ENCODE data around the gene LAMC3.

Gene LAMC3

GRCh38 chr9:130963337-130963908 is 45.6 kb upstream of the LAMC3 start:
- WGBS (ENCODE audit: insufficient coverage) = 95% methylated on average over 12 of the region's 15 CpGs
- no peaks in the 10 kb centered on the region for H3K36me3 ChIP-seq (ENCODE audit: control insufficient read depth in 4 of 4, insufficient read depth in 4 of 4, low read length in 3 of 4)
- no peak for DNase-seq
- POLR2A ChIA-PET = no interaction called here
- H3K4me3 ChIP-seq (ENCODE audit: control insufficient read depth in 1 of 7, extremely low read depth in 1 of 7, insufficient read depth in 4 of 7, low read depth in 2 of 7, low read length in 6 of 7) = no peak overlapping the region
- CTCF ChIA-PET = interaction anchor here (2.3 kb wide), 1 partner anchor 11 kb away, joined by 6 read pairs; no protein-coding TSS in a partner anchor
- peaks cover 0 to 4% (median 2%) of the 10 kb centered on the region in 5 experiments for H3K9me3 ChIP-seq (ENCODE audit: control extremely low read depth in 1 of 5, control insufficient read depth in 4 of 5, insufficient read depth in 2 of 5, low read depth in 1 of 5, low read length in 4 of 5)
- no peaks in the 10 kb centered on the region for H3K4me1 ChIP-seq (ENCODE audit: control extremely low read depth in 1 of 4, control insufficient read depth in 4 of 4, insufficient read depth in 4 of 4, low read length in 3 of 4)
- H3K27ac ChIP-seq (ENCODE audit: insufficient read depth in 1 of 2, low read depth in 1 of 2, low read length in 2 of 2, poor library complexity in 1 of 2, severe bottlenecking in 2 of 2) = no peak overlapping the region
- no peaks in the 10 kb centered on the region for H3K27me3 ChIP-seq (replicated peaks in 2 of 5; ENCODE audit: control insufficient read depth in 4 of 5, insufficient read depth in 5 of 5, low read length in 4 of 5)

- H3K27me3 ChIP-seq (replicated peaks in 2 of 5; ENCODE audit: control insufficient read depth in 4 of 5, insufficient read depth in 5 of 5, low read length in 4 of 5) = no peaks in the 10 kb centered on the region
- no peak for DNase-seq
- no peak overlapping the region for H3K4me3 ChIP-seq (ENCODE audit: control insufficient read depth in 1 of 7, extremely low read depth in 1 of 7, insufficient read depth in 4 of 7, low read depth in 2 of 7, low read length in 6 of 7)
- 100% methylated on average over 4 of the region's 8 CpGs for WGBS (ENCODE audit: insufficient coverage)
- no peak overlapping the region for H3K27ac ChIP-seq (ENCODE audit: insufficient read depth in 1 of 2, low read depth in 1 of 2, low read length in 2 of 2, poor library complexity in 1 of 2, severe bottlenecking in 2 of 2)
- H3K36me3 ChIP-seq (ENCODE audit: control insufficient read depth in 4 of 4, insufficient read depth in 4 of 4, low read length in 3 of 4) = no peaks in the 10 kb centered on the region
- peaks cover 0 to 4% (median under 1%) of the 10 kb centered on the region in 5 experiments for H3K9me3 ChIP-seq (ENCODE audit: control extremely low read depth in 1 of 5, control insufficient read depth in 4 of 5, insufficient read depth in 2 of 5, low read depth in 1 of 5, low read length in 4 of 5)
- ChIA-PET CTCF (no interaction called here), POLR2A (interaction anchor here (1.2 kb wide), 1 partner anchor 12 kb away, joined by 3 read pairs; no protein-coding TSS in a partner anchor)
- H3K4me1 ChIP-seq (ENCODE audit: control extremely low read depth in 1 of 4, control insufficient read depth in 4 of 4, insufficient read depth in 4 of 4, low read length in 3 of 4) = no peaks in the 10 kb centered on the region
These were observed 45.1 kb upstream of the LAMC3 start for GRCh38 chr9:130963916-130964315.

DNA sequence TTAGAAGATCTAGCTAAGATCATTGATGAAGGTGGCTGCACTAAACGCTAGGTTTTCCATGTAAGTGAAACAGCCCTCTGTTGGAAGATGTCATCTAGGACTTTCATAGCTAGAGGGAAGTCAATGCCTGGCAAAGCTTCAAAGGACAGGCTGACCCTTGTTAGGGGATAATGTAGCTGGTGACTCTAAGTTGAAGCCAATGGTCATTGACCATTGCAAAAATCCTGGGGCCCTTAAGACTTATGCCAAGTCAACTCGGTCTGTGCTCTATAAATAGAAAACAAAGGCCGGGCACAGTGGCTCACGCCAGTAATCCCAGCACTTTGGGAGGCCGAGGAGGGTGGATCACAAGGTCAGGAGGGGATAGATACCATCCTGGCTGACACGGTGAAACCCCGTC is 43.3 kb upstream of the LAMC3 start:
- ChIA-PET POLR2A (no interaction called here), CTCF (no interaction called here)
- no peaks in the 10 kb centered on the region for H3K27me3 ChIP-seq (replicated peaks in 2 of 5; ENCODE audit: control insufficient read depth in 4 of 5, insufficient read depth in 5 of 5, low read length in 4 of 5)
- no peaks in the 10 kb centered on the region for H3K36me3 ChIP-seq (ENCODE audit: control insufficient read depth in 4 of 4, insufficient read depth in 4 of 4, low read length in 3 of 4)
- H3K4me1 ChIP-seq (ENCODE audit: control extremely low read depth in 1 of 4, control insufficient read depth in 4 of 4, insufficient read depth in 4 of 4, low read length in 3 of 4) = no peaks in the 10 kb centered on the region
- H3K9me3 ChIP-seq (ENCODE audit: control extremely low read depth in 1 of 5, control insufficient read depth in 4 of 5, insufficient read depth in 2 of 5, low read depth in 1 of 5, low read length in 4 of 5) = peaks cover 0 to 4% (median 0%) of the 10 kb centered on the region in 5 experiments
- no peak overlapping the region for H3K27ac ChIP-seq (ENCODE audit: insufficient read depth in 1 of 2, low read depth in 1 of 2, low read length in 2 of 2, poor library complexity in 1 of 2, severe bottlenecking in 2 of 2)
- no peak for DNase-seq
- H3K4me3 ChIP-seq (ENCODE audit: control insufficient read depth in 1 of 7, extremely low read depth in 1 of 7, insufficient read depth in 4 of 7, low read depth in 2 of 7, low read length in 6 of 7) = no peak overlapping the region
- WGBS (ENCODE audit: insufficient coverage) = 93% methylated on average over 6 of the region's 7 CpGs

- H3K27ac ChIP-seq (ENCODE audit: insufficient read depth in 1 of 2, low read depth in 1 of 2, low read length in 2 of 2, poor library complexity in 1 of 2, severe bottlenecking in 2 of 2) = no peak overlapping the region
- ChIA-PET CTCF (no interaction called here), POLR2A (no interaction called here)
- DNase-seq = no peak
- 88% methylated on average over 6 of the region's 12 CpGs for WGBS (ENCODE audit: insufficient coverage)
- H3K27me3 ChIP-seq (replicated peaks in 2 of 5; ENCODE audit: control insufficient read depth in 4 of 5, insufficient read depth in 5 of 5, low read length in 4 of 5) = peaks cover 0 to 13% (median 0%) of the 10 kb centered on the region in 5 experiments
- H3K4me3 ChIP-seq (ENCODE audit: control insufficient read depth in 1 of 7, extremely low read depth in 1 of 7, insufficient read depth in 4 of 7, low read depth in 2 of 7, low read length in 6 of 7) = no peak overlapping the region
- no peaks in the 10 kb centered on the region for H3K4me1 ChIP-seq (ENCODE audit: control extremely low read depth in 1 of 4, control insufficient read depth in 4 of 4, insufficient read depth in 4 of 4, low read length in 3 of 4)
- no peaks in the 10 kb centered on the region for H3K36me3 ChIP-seq (ENCODE audit: control insufficient read depth in 4 of 4, insufficient read depth in 4 of 4, low read length in 3 of 4)
- H3K9me3 ChIP-seq (ENCODE audit: control extremely low read depth in 1 of 5, control insufficient read depth in 4 of 5, insufficient read depth in 2 of 5, low read depth in 1 of 5, low read length in 4 of 5) = no peaks in the 10 kb centered on the region
These were observed 38.9 kb upstream of the LAMC3 start for GRCh38 chr9:130970052-130970451.

DNA sequence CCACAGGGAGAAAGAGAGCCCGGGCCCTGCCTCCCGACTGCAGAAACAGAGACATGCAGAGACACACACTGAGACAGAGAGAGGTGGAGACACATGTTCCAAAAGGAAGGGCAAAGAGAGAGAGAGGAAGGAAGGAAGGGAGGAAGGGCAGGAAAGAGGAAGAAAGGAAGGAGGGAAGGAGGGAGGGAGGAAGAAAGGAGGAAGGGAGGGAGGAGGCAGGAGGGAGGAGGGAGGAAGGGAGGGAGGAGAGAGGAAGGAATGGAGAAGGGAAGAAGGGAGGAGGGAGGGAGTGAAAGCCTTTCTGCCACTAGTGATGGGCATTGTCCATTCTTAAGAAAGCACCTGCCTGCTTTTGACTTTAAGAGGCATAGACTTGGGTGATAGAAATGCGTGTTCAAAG is 38.1 kb upstream of the LAMC3 start:
- POLR2A ChIA-PET = no interaction called here
- CTCF ChIA-PET = no interaction called here
- DNase-seq = no peak
- no peak overlapping the region for H3K27ac ChIP-seq (ENCODE audit: insufficient read depth in 1 of 2, low read depth in 1 of 2, low read length in 2 of 2, poor library complexity in 1 of 2, severe bottlenecking in 2 of 2)
- WGBS (ENCODE audit: insufficient coverage) = 93% methylated on average over 3 of the region's 3 CpGs
- H3K27me3 ChIP-seq (replicated peaks in 2 of 5; ENCODE audit: control insufficient read depth in 4 of 5, insufficient read depth in 5 of 5, low read length in 4 of 5) = peaks cover 0 to 13% (median 0%) of the 10 kb centered on the region in 5 experiments
- no peaks in the 10 kb centered on the region for H3K9me3 ChIP-seq (ENCODE audit: control extremely low read depth in 1 of 5, control insufficient read depth in 4 of 5, insufficient read depth in 2 of 5, low read depth in 1 of 5, low read length in 4 of 5)
- H3K4me1 ChIP-seq (ENCODE audit: control extremely low read depth in 1 of 4, control insufficient read depth in 4 of 4, insufficient read depth in 4 of 4, low read length in 3 of 4) = no peaks in the 10 kb centered on the region
- no peaks in the 10 kb centered on the region for H3K36me3 ChIP-seq (ENCODE audit: control insufficient read depth in 4 of 4, insufficient read depth in 4 of 4, low read length in 3 of 4)
- H3K4me3 ChIP-seq (ENCODE audit: control insufficient read depth in 1 of 7, extremely low read depth in 1 of 7, insufficient read depth in 4 of 7, low read depth in 2 of 7, low read length in 6 of 7) = no peak overlapping the region

- DNase-seq = no peak
- H3K4me3 ChIP-seq (ENCODE audit: control insufficient read depth in 1 of 7, extremely low read depth in 1 of 7, insufficient read depth in 4 of 7, low read depth in 2 of 7, low read length in 6 of 7) = no peak overlapping the region
- no peak overlapping the region for H3K27ac ChIP-seq (ENCODE audit: insufficient read depth in 1 of 2, low read depth in 1 of 2, low read length in 2 of 2, poor library complexity in 1 of 2, severe bottlenecking in 2 of 2)
- H3K36me3 ChIP-seq (ENCODE audit: control insufficient read depth in 4 of 4, insufficient read depth in 4 of 4, low read length in 3 of 4) = no peaks in the 10 kb centered on the region
- CTCF ChIA-PET = no interaction called here
- H3K4me1 ChIP-seq (ENCODE audit: control extremely low read depth in 1 of 4, control insufficient read depth in 4 of 4, insufficient read depth in 4 of 4, low read length in 3 of 4) = no peaks in the 10 kb centered on the region
- 93% methylated on average over 8 of the region's 12 CpGs for WGBS (ENCODE audit: insufficient coverage)
- POLR2A ChIA-PET = no interaction called here
- H3K9me3 ChIP-seq (ENCODE audit: control extremely low read depth in 1 of 5, control insufficient read depth in 4 of 5, insufficient read depth in 2 of 5, low read depth in 1 of 5, low read length in 4 of 5) = no peaks in the 10 kb centered on the region
- peaks cover 0 to 13% (median 0%) of the 10 kb centered on the region in 5 experiments for H3K27me3 ChIP-seq (replicated peaks in 2 of 5; ENCODE audit: control insufficient read depth in 4 of 5, insufficient read depth in 5 of 5, low read length in 4 of 5)
These were observed 37.6 kb upstream of the LAMC3 start for GRCh38 chr9:130971294-130971849.

DNA sequence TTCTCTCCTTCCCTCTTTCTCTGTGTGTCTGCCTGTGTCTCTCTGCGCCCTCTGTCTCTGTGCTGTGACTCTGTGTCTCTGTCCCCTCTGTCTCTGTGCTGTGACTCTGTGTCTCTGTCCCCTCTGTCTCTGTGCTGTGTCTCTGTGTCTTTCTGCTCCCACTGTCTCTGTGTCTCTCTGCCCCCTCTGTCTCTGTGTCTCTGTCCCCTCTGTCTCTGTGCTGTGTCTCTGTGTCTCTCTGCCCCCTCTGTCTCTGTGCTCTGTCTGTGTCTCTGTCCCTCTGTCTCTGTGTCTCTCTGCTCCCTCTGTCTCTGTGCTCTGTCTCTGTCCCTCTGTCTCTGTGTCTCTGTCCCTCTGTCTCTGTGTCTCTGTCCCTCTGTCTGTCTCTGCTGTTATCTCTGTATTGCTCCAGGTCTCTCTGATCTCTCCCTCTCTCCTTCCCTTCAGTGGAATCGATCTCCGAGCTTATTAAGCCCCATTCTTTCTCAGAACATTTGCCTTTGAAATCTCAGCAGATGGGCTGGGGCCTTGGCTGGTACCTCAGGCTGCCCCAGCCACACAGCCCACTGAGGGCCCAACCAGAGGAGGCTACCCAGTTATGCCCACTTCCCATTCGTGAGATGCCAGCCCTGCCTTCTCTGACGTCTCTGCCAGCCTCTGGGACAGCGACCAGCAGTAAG is 36.6 kb upstream of the LAMC3 start:
- Histone ChIP-seq H3K9me3 (ENCODE audit: control extremely low read depth in 1 of 5, control insufficient read depth in 4 of 5, insufficient read depth in 2 of 5, low read depth in 1 of 5, low read length in 4 of 5) (no peaks in the 10 kb centered on the region), H3K27me3 (replicated peaks in 2 of 5; ENCODE audit: control insufficient read depth in 4 of 5, insufficient read depth in 5 of 5, low read length in 4 of 5) (peaks cover 0 to 13% (median 0%) of the 10 kb centered on the region in 5 experiments), H3K36me3 (ENCODE audit: control insufficient read depth in 4 of 4, insufficient read depth in 4 of 4, low read length in 3 of 4) (no peaks in the 10 kb centered on the region), H3K27ac (ENCODE audit: insufficient read depth in 1 of 2, low read depth in 1 of 2, low read length in 2 of 2, poor library complexity in 1 of 2, severe bottlenecking in 2 of 2) (no peak overlapping the region), H3K4me1 (ENCODE audit: control extremely low read depth in 1 of 4, control insufficient read depth in 4 of 4, insufficient read depth in 4 of 4, low read length in 3 of 4) (no peaks in the 10 kb centered on the region), H3K4me3 (ENCODE audit: control insufficient read depth in 1 of 7, extremely low read depth in 1 of 7, insufficient read depth in 4 of 7, low read depth in 2 of 7, low read length in 6 of 7) (no peak overlapping the region)
- POLR2A ChIA-PET = no interaction called here
- WGBS (ENCODE audit: insufficient coverage) = 96% methylated on average over 5 of the region's 6 CpGs
- DNase-seq = no peak
- CTCF ChIA-PET = no interaction called here

Measured in common myeloid progenitor, CD34-positive (primary cell).